Stimulated activated CD4-positive, alpha-beta T cell treated with anti-CD3 and anti-CD28 coated beads, Interleukin-1b, Interleukin-23, amount 100 ng/mL, for 4 hours (primary cell): Measurements from ENCODE around the gene ADGRG3.

Experiments used
- DNase-seq, 2 donors: peaks; one replicate each; pipeline ENCODE4 v3.0.0-alpha.2; 2020; ENCODE audit warnings: low read depth in 2 of 2

The ADGRG3 gene, protein sequence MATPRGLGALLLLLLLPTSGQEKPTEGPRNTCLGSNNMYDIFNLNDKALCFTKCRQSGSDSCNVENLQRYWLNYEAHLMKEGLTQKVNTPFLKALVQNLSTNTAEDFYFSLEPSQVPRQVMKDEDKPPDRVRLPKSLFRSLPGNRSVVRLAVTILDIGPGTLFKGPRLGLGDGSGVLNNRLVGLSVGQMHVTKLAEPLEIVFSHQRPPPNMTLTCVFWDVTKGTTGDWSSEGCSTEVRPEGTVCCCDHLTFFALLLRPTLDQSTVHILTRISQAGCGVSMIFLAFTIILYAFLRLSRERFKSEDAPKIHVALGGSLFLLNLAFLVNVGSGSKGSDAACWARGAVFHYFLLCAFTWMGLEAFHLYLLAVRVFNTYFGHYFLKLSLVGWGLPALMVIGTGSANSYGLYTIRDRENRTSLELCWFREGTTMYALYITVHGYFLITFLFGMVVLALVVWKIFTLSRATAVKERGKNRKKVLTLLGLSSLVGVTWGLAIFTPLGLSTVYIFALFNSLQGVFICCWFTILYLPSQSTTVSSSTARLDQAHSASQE

DNA sequence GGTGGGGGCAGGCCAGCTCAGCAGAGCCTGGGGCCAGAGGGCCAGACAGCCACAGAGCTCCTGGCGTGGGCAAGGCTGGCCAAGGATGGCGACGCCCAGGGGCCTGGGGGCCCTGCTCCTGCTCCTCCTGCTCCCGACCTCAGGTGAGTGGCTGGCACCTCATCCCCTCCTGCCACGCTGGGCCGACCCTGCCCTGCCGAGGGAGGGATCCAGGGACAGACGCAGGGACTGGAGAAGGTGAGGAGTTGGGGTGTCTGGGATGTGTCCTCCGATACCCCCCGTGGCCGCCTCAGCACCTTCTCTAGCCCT lies at the start of gene ADGRG3:
TSS of gene ADGRG3 (plus strand) at position 44 of the 309 bp plus-strand sequence. CDS start at position 86, 42 bp downstream.
- DNase-seq, result no peak

DNA sequence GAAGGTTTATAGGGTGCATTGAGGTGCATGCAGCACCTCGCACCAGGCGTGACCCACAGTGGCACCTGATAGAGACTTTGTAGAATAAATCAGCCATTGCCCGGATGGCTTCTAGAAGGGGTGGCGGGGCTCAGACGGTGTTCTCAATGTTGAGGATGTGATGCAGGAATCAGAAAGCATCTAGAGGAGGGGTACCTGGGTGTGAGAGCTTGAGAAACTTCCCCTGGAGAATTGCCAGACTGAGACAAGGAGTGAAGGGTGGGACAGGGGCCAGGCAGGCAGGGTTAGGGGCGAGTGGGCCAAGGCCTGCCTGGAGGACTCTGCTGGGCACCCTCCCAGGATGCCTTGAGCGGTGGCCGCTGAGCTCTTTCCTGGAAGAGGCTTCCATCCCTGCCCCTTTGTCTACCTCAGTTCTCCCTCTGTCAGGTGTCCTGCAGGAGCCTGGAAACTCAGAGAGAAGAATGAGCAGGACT lies 48.9 kb upstream of the ADGRG3 start:
- no peak for DNase-seq

DNA sequence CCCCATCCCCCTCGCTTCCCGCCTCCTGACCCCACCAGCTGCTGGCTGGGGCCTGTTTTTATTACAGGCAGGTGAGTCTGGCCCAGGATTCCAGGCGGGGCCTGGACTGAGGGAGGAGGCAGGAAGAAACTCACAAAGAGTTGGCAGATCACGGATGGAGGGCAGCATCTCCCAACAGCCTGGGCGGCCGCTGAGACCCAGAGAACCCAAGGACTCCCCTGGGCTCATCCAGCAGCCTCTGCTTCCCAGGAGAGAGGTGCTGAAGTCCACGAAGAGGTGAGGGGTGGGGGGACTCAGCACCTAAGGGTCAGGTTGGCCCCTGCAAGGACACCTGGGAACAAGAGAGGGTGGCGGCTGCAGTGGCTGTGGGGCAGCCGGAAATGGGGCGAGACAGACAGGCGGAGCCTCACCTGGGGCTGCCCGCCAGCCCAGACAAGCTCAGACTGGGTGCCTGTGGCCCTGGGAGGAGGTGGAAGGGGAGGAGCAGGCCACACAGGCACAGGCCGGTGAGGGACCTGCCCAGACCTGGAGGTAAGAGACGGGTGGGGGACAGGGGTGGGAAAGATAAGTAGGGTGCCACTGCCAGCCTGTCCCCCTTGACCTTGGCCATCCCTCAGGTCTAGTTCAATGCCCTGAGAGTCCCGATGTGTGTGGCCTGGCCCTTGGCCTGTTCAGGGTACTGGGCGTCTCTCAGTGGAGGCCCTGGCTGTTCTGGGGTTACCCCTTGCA lies 48.3 kb upstream of the ADGRG3 start:
- no peak for DNase-seq

DNA sequence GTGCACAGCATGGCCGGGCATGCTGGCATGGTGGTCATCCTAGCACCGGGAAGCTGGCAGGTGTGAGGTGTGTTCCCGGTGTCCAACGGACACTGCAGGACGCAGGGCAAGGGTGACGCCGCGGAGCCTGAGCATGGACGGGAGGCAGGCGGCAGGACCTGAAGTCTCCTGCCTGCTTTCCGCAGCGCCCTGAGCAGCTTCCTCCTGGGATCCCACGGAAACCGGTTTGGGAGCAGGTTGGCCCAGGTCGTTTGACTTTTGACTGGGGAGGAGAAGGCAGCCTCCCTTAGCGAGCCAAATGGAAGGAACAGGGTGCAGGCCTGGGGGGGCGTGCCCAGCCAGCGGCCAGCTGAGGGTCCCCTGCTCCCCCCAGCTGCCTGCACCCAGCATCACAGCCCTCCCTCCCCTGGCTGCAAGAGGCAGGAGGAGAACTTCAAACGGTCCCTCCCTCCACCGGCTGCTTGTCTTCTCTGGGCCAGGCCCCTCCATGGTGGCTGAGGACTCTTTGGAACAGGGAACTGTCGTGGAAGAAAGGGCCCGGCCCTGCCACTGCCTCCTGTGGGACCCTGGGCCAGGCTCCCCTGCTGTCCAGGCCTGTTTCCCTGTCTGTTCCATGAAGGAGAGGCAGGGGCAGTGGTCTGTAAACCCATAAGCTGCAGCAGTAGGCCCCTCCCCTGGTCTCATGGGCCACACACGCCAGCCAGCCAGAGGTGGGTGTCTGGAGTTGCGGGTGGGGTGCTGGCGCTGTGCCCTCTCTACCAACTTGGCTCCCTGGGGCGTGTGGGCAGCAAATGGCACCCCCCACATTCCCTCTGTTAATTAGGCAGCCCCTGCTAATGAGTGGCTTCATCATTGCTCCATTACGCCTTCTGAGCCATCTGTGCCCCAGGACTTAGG lies 47.5 kb upstream of the ADGRG3 start:
- DNase-seq, result no peak

DNA sequence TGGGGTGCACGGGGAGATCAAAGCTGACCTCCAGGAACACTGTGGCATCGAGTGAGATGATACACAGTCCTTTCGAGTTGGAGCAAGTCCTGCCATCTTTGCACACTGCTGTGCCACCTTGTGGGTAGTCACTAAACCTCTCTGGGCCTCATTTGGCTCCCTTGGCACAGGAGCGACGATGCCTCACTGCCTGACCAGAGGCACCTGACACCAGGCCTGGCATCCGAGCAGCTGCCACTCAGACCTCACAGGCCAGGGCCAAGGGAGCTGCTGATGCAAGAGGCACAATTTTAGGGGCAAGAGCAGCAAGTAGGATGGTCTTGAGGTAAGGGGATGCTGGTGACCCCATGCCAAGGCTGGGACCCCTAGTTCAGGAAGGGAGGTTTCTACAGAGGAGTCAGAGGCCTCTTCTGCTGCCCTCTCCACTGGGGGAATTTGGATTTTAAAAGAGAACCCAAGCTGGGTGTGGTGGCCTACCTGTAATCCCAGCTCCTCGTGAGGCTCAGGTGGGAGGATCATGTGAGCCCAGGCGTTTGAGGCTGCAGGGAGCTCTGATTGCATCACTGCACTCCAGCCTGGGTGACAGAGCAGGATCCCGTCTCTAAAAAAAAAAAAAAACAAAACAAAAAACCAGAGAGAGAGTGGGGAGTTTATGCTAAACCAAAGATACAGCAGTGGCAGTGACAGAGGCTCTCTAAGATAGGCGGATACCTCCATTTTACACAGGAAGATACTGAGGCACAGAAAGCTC lies 46.4 kb upstream of the ADGRG3 start:
- no peak for DNase-seq

DNA sequence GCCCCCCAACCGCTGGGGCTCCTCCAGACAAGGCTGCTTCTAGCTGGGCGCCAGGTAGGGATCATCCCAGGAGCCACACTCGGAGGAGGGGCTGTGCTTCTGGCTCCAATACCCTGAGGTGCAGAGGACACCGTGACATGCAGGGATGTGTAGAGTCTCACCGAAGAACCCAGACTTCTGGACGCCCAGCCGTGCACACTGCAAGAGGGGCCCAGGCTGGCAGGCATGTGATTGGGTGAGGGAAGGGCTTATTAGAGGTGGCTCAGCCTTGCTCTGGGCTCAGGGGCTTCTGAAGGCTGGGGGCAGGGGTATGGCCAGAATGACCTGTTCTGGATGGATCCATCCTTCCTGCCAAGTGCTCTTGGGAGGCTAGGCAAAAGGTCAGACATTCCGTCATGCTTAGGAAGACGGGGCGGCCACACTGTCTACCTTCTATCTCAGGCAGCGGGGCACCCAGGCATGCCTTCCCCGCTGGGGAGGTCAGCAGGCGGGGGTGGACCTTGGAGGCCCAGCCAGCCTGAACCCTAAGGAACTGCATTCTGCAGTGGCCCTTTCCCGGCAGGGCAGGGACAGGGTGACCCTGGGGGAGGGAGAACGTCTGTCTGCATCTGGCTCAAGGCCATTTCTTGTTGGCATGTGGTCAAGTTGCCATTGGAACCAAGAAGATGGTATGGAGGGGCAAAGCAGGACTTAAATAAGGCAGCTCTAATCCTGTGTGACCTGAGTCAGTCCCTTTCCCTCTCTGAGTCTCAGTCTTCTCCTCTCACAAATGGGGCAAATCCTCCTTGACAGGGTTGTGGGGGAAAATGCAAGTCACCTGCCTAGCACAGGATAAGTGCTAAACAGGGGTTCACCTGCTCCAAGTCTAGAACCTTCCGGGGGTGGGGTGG lies 45.5 kb upstream of the ADGRG3 start:
- DNase-seq, result no peak

DNA sequence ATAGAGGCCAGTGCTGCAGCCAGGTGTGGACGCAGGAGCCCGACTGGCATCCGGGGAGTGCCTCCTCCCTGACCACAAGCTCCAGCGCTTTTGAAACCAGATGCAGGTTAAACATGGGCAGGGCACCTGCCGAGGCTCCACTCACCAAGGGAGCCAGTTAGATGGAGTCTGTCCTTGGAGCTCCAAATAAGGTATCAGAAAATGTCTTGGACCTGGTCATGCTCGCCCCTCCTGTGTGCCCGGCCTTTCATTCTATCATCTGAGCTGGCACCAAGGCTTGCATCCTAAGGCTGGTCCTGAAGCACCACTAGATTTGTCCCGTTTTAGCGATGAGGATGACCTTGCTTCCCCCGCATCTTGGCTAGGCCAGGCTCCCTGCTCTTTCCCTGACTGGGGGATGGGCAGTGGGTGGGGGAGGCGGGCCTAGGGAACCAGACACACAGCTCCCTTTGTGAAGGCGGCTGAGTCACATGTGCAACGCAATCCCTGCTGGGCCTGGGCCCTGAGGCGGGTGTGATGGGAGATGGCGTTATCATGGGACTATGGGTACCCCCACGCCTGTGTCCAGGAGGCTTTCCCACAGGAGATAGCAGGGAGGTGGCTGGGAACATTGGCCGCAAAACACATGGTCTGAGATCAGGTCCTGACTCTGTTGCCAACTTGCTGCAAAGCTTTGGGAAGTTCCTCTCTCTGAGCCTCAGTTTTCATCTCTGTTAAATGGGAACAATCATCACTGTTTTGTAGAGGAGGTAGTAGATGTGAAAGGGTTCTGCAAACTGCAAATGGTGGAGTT lies 44.7 kb upstream of the ADGRG3 start:
- no peak for DNase-seq

DNA sequence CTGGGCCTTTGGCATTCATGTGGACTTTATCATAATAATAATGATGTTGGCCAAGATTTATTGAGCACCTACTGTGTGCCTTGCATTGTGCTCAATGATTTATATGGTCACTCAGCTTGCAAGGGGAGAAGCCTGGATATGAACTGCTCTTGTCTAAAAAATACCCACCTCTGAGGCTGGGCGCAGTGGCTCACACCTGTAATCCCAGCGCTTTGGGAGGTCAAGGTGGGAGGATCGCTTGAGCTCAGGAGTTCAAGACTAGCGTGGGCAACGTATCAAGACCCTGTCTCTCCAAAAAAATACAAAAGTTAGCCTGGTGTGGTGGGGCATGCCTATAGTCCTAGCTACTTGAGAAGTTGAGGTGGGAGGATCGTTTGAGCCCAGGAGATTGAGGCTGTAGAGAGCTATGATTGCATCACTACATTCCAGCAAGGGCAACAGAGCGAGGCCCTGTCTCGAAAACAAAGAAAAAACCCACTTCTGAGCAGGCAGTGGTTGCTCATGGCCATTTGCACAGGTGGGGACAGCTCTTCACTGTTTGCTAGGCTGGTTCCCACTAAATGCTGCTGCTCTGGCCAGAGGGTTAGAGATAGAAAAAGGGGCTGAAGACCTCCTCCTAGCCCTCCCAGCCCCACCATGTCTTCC lies 43.9 kb upstream of the ADGRG3 start:
- no peak for DNase-seq

DNA sequence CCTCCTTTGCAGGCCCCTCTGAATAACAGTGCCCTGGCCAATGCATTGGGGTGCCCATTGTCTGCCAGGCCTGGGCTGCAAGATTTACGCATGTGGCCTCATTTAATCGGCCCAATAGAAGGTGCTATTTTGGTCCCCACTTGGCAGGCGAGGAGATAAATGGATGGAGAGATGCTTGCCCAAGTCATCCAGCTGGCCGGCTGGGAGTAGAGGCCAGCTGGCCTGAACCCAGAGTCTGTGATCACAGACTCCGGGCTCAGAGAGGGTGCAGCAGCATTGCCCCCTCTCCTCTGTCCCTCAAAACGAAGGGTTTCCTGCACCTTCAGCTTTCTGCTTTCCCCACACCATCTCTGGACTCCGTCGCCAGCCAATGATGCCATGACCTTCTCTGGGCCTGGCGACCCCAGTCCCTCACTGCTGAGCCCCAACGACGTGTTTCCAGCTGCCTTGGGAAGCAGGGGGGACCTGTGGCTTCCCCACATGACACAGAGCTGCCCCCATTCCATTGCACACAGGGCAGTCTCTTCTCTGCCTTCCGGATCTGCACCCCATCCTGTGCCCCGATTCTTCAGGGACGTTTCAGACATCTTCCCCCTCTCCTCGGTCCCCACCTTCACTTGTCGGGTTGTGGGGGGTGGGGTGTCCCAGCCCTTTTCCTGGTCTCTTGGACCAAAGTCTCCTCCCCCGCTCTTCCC lies 43.2 kb upstream of the ADGRG3 start:
- DNase-seq, result no peak

DNA sequence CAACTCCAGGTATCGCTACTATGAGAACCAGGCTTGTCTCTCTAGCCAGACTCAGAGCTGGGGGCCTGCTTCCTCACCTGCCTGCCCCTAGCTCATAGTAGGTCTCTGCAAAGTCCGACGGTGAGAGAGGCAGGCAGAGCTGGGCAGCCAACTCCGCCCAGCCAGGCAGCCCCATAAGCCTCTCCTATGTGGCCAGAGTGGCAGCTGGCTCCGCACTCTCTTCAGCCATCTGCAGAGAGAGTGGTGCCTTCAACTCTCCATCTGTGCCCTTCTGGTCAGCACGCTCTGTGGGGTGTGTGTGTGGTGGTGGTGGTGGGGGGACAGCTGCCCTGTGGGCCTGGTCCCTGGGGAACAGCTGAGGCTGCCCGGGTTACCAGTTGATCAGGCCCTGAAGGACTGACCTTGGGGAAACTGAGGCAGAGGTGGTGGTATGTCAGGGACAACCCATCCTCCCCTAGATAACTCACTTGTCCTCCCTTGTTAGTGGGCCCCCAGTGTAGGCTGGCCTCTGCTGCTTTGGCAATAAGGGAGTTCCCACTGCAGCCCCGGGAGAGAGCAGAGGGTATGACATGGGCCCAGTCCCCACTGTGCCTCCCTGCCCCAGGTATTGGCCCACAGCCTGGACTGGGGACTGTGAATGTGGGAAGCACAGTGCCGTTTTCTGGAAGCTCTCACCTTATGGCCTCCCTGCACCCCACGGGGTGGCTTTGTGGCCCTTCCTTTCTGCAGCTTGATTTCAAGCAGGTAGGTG lies 41.5 kb upstream of the ADGRG3 start:
- DNase-seq, result no peak

DNA sequence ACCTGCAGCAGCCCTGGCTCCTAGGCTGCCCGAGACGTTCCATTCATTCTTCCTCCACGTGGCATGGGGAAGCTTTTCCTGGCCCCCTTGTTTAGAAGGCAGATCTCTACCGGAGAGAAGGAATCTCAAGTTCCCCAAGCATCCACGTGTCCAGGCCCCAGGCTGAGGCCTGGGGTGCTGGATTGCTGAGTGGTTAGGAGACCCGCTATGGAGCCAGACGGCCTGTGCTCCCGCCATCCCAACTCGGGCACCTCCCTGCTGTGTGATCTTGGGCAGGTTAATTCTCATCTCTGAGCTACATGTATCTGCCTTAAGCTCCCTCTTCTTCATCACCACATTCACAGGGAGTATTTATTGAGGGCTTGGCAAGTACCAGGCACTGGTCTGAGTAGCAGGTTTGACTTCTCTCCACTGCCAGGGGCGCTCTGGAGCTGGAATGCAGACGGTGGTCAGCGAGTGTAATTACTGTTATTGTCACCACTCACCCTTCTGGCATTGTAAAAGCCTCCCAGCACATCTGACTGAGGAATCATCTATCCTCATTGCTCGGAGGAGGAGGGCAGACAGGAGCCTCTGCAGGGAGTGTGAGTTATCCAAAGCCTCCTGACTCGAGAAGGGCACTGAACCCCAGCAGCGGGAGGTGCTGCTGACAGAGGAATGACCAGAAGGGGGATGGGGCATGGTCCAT lies 40.8 kb upstream of the ADGRG3 start:
- no peak for DNase-seq

DNA sequence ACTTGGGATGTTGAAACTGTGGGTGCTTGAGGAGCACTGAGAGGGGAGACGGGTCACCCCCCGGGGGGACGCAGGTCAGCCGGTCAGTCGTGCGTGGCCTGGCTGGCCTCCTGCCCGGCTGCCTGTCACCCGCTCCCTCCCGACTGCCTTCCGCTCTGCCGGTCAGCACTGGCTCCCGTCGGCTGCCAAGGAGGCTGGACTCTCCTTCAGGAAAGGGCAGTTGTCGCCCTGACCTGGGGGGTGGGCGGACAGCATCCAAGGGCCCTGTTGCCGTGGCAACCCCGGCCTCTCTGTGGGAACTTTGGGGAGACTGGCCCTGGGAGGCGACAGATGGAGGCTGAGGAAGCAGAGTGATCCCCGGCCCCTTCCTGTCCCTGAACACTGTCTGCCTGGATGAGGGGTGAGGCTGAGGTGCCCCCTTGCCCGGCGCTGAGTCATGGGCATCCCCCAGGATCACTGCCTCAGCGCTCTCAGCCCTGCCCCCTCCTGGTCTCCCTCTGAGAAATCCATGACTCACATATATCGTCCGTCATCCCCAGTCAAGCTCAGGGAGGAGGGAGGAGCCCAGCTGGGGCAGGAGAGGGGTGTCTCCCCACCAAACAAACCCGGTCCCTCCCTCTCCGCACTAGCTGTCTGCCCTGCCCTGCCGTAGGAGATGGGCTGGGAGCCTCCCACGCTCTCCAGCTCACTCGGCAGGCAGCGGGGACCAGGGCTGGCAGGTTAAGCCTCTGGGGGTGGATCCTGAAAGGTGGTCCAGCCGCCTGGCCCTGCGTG lies 39.9 kb upstream of the ADGRG3 start, which contains the start of gene ADGRG1:
TSS of gene ADGRG1 (plus strand) at position 623 of the 774 bp plus-strand sequence. CDS start 21,658 bp downstream, outside the sequence.
- peak; percentile 11 to 40 for DNase-seq

DNA sequence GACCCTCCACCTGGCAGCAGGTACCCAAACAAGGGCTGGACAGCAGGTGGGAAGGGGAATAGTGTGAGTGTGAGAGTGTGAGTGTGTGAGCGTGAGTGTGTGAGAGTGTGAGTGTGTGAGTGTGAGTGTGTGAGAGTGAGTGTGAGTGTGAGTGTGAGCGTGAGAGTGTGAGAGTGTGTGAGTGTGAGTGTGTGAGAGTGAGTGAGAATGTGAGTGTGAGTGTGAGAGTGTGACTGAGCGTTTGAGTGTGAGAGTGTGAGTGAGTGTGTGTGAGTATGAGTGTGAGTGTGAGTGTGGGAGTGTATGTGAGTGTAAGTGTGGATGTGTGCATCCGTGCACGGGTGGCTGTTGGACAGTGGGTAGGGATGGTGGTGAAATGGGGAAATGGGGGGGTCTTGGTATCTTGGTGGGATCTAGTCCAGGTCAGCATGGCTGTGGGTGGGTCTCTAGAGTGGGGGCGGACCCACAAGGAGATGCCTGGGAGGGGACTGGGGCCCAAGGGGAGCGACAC lies 39.3 kb upstream of the ADGRG3 start:
- DNase-seq, result no peak

DNA sequence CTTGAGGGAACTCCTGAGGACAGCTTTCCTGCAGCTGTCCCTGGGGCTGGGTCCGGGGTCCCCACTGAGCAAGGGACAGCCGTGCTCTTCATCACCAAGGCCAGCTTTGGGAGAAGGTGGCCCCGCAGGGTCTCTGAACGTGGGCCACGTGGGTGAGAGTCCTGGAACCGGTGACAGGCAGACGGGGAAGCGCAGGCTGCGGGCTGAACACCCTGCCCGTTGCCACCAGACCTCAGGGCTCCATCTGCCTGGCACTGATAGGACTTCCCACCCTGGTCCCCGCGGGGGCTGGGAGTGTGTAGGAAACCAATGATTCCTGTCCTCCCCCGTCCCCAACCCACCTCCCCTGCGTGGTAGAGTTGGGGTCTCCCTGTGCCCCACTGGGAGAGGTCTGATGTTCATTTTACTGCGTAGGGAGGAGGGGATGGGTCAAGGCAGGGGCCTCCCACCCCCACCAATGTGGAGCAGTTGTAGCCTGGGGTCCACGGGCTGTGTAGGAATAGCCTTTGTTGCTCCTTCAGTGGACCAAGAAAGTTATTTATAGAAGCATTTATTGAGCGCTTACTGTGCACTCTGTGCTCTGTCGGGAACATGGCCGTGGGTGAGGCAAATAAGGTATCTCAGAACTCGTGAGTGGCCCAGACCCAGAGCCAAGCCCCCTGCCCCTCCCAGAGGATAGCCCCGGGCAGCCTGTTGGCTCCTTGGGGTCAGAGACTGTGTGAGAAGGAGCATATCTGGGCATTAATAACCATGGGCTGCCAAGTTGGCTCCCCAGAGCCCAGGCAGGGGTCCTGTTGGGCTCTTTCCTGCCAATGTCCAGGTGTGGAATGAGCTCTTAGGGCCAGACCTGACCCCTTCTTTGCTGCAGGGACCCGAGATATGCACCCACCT lies 38.3 kb upstream of the ADGRG3 start:
- no peak for DNase-seq

DNA sequence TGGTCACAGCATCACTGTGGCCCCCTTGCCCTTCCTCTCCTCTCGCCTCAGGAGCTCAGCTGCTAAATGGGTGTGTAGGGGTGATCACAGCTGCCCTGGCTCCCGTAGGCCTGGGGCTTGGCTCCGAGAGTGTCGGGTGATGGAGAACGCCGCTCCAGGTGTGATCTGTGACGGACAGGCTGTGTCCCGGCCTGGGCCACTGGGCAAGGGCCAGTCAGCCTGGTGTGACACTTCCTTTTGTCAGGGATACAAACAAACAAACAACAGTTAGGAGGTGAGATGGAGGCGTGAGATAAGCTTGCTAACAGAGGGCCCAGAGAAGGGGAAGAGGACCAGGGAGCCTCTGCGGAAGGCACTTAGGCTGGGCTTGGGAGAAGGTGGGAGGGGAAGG lies 37.7 kb upstream of the ADGRG3 start:
- DNase-seq, result no peak
